NCI-H345 (cell line): ENCODE data around the gene ZNF777.
"Not testable (repeated sequence)": the region's sequence is repeated elsewhere in the genome, so short reads cannot be mapped to it uniquely, and the experiment has no call there.

Source experiments
- DNase-seq: peaks from one replicate; lab custom pipeline; 2025; lab: John Stamatoyannopoulos, UW

Gene ZNF777

DNA sequence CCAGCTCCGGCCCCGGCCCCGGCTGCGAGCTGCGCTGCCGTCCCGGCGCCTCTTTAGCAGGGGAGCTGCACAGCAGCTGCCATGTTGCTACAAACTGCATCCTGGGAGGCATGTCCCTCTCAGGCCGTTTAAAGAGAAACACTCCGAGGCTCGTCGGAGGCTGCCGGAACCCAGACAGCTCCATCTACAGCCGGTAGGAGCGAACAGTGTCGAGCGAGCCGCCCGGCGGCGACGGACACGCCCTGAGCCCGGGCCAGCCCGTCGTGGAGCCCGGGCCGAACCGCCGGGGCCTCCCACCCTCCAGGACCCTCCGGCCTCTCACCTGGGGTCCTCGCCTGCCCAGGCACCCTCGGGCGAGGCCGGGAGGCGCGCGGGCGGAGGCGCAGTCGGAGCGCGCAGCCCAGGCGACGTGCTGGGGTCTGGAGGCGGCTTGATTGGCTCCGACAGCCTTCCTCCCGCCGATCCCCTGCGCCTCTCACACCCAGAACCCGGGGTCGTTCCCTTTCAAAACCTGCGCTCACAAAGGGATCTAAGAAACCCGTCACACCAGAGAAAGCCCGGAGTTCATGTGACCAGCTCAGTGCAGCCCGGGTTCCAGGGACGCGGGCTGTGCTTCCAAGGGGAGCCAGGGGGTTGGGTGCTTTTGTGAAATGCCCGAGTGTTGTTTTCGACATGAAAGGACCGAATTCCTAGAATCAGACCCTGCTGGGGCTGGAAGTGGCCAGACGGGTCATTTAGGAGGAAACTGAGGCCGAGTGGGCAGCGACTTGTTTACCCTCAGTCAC is at the start of gene ZNF777:
Gene ZNF777, minus strand, starts transcription at position 570 of the 785 bp plus-strand sequence. CDS start 5,040 bp downstream, outside the sequence.
- peak; percentile 77 for DNase-seq

DNA sequence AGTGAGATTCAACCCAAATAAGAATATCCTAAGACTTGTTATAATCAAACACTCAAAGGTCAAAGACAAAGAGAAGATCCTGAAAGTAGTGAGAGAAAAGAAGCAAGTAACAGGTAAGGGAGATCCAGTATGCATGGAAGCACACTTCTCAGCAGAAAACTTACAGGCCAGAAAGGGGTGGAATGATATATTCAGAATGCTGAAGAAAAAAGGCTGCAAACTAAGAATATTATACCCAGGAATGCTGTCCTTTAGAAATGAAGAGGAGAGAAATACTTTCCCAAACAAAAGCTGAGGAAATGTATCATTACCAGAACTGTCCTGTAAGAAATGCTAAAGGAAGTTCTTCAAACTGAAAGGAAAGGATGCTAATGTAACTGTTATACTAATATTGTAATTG is 49.4 kb upstream of the ZNF777 start:
- DNase-seq, result no peak

- no peak for DNase-seq
Observed at GRCh38 chr7:149509774-149510173, 48.9 kb upstream of the ZNF777 start.

- DNase-seq, result no peak
Observed at GRCh38 chr7:149505551-149505950, 44.7 kb upstream of the ZNF777 start.

DNA sequence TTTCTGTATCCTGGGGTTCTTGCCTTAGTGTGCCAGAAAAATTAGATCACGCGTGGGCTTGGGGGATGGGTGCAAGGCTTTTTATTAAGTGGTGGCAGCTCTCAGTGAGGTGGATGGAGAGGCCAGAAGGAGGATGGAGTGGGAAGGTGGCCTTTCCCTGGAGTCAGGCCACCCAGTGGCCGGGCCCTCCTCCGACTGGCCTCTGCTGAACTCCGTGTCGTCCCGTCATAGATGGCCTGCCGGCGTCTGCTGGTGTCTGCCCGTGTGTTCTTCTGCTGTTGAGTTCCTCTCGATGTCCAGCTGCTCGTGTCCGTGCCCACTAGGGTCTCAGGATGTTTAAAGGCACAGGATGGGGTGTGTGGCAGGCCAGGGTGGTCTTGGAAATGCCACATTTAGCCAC is 40.8 kb upstream of the ZNF777 start:
- no peak for DNase-seq

DNA sequence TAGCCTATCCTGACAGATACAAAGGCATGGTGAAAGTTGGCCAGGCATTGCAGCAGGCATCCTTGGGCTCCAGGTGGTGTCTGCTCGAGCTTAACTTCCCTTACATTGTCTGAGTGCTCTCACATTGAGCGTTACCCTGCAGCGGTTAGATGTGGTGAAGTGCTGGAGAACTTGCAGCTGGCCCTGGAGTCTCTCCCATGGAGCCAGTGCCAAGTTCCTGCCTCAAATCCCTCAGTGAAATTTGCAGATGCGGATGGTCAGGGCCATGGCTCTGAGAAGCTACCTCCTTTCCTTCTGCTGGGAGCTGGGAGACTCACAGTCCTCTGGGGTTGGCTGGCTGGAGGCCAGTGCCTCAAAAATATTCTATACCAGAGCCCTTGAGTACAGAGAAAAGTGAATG is 40.0 kb upstream of the ZNF777 start:
- no peak for DNase-seq

GRCh38 chr7:149500201-149500600 is 39.3 kb upstream of the ZNF777 start:
- no peak for DNase-seq

DNA sequence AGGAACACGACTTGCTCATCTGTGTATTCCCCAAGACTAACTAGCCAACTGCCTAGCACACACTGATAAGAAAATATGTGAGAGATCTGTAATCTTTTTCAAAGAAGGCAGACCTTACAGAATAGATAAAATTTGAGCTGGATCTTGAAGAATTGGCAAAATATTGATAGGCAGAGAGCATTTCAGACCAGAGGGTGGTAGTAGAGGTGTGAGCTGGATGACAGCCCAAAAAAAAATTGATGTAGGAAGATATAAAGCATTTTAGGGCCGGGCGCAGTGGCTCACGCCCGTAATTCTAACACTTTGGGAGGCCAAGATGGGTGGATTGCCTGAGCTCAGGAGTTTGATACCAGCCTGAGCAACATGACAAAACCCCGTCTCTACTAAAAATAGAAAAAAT is 37.9 kb upstream of the ZNF777 start:
- no peak for DNase-seq

DNA sequence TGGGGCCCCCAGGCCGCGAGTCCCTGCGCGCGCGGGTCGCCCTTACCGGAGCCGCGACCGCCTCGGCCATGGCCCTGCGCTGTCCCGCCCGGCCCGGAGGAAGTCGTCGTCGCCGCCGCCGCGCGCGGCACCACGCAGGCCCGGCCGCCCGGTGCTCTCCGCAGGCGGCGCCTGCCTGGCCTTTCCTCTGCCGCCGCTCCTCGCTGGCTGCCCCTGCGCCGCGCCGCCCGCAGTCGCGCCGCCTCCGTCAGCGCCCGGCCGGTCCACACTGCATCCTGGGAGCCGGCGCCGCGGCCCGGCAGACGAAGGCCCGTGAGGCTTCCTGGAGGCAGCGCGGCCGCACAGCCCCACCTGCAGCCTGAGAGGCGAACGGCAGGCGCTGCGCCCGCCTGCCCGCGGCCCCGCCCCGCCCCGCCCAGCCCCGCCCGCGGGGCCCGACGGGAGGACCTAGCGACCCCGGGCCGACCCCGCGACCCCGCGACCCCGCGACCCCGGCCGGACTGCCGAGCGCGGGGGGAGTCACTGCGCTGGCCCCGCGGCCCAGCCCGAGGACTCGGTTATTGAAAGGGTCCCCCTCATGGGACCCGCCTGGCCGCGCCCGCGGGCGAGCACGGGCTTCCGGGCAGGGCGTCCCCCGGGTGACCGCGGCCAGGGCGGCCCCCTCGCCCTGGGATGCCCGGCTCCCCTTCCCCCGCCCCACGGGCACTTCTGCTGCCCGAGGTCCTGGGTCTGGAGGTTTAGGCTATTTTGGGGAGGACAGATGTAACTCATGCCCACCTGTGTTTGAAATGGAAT is 36.8 kb upstream of the ZNF777 start, which contains the start of gene ZNF746:
Gene ZNF746, minus strand, starts transcription at position 343 of the 795 bp plus-strand sequence. Its CDS starts 273 bp downstream, at position 70.
- DNase-seq, result peak; percentile 79

DNA sequence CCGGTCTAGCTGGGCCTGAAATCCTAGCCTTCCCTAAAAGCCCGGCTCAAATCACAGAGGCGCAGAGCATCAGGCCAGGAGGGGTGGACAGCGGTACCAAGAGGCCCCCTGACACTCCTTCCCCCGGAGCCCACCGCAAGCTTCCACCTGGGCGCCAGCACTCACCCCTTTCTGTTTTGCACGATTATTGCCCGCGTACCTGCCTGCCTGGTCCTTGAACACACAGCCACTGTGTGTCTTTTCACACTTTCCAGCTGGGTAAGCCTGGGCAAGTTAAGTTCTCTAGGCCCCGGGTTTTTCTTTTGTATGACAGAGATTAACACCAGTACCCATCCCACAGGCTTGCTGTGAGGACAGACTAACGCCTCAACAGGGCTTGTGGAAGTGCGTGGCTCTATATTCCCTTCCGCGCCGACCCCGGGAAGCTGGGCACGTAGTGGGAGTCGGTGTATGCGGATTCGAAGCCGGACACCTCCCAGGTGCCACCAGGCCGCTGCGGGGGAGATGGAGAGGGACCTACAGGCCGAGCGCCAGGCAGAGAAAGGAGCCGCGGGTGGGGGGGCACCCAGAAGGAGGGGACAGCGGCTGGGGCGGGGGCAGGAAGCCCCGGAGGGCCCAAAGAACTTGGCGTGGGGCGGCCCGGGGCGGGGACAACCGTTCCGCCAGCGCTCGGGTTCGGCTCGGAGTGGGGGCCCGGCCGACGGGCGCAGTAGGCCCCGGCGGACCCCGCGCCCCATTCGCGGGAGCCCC is 36.0 kb upstream of the ZNF777 start:
- peak; percentile 17 for DNase-seq

DNA sequence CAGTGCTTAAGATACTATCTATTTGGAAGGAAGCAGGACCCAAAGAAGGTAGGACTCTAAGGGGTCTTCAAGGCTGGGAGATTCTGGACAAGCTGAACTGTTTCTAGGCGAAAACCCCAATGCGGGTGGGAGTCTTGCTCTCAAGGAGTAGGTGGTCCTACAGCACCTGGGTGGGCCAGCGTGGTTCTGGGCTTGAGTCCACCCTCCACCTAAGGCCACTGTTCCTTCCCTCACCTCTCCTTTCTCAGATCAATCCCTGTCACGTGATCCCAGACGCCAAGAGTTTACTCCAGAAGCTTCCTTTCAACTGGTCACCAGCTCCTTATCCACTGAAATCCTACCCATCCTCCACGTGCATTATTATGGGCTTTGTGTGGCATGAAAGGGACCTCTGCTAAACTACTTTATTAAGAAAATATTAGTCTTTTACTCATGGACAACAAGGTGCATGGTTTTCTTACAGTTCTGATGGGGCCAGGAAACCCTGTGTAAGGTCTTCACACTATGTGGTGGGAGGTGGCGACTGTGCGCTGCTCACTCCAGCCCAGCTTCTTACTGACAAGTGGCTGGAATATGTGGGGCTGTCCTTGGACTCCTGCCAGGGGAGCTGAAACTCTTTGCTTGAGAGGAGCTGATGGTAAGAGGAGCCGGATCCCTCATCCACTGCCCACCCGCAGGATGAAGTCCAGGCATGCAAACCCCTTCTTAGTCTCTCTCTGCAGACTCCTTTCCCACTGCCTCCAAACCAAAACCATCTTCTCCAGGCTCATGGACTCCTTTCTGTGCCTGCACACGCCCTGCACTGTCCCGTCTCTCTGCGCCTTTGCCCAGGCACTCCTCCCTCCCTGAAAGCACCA is 35.2 kb upstream of the ZNF777 start:
- DNase-seq, result peak; percentile 59

- no peak for DNase-seq
Observed at GRCh38 chr7:149494738-149495368, 34.0 kb upstream of the ZNF777 start.

DNA sequence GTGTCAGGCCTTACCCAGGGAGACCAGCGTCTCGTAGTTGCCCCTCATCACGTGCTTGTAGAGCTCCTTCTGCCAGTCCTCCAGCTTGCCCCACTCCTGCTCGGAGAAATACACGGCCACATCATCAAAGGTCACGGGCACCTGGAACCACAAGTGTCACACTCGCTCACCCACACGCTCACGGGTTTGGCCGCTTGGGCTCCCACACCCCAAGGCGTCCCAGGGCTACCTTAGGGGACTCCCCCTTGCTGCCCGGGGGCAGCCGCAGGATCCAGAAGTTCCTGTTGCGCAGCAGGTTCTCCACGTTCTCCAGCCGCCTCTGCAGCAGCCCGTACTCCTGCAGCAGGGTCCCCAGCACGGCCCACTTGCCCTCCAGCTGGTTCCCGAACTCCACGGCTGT is 33.1 kb upstream of the ZNF777 start:
- not testable (repeated sequence) for DNase-seq

DNA sequence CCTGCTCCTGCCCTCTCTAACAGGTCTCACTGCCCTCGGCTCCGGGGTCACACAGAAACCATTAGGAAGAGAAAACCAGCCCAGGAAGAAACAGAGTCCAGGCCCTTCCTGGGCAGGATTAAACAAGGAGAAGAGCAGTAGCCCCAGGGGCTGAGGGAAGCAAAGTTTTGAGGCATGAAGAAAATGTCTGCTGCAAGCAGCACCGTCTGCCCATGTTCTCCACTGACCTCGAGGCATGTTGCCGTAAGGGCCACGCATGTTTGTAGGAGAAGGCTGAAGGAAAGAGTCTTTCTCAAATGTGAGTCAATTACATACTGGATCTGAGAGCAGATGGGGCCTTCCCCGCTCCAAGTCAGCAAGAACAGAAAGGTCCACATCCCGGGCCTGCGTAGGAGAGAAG is 32.5 kb upstream of the ZNF777 start:
- no peak for DNase-seq

GRCh38 chr7:149490083-149490760 is 29.4 kb upstream of the ZNF777 start:
- DNase-seq, result no peak

GRCh38 chr7:149489391-149490024 is 28.6 kb upstream of the ZNF777 start:
- peak; percentile 9 for DNase-seq

DNA sequence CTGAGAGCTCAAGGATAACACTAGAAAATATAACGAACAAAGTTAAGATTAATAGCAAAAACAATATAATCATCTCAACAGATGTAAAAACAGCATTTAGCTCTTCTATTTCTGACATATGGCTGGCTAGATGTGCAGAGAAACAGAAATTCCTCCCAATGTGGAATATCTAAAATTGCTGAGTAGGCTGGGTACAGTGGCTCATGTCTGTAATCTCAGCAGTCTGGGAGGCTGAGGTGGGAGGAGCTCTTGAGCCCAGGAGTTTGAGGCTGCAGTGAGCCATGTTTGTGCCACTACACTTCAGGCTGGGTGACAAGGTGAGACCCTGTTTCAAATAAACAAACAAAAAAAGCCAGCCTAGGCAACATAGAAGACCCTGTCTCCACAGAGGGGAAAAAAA is 18.7 kb upstream of the ZNF777 start:
- no peak for DNase-seq

- DNase-seq, result no peak
Observed at GRCh38 chr7:149478754-149479153, 17.9 kb upstream of the ZNF777 start.

DNA sequence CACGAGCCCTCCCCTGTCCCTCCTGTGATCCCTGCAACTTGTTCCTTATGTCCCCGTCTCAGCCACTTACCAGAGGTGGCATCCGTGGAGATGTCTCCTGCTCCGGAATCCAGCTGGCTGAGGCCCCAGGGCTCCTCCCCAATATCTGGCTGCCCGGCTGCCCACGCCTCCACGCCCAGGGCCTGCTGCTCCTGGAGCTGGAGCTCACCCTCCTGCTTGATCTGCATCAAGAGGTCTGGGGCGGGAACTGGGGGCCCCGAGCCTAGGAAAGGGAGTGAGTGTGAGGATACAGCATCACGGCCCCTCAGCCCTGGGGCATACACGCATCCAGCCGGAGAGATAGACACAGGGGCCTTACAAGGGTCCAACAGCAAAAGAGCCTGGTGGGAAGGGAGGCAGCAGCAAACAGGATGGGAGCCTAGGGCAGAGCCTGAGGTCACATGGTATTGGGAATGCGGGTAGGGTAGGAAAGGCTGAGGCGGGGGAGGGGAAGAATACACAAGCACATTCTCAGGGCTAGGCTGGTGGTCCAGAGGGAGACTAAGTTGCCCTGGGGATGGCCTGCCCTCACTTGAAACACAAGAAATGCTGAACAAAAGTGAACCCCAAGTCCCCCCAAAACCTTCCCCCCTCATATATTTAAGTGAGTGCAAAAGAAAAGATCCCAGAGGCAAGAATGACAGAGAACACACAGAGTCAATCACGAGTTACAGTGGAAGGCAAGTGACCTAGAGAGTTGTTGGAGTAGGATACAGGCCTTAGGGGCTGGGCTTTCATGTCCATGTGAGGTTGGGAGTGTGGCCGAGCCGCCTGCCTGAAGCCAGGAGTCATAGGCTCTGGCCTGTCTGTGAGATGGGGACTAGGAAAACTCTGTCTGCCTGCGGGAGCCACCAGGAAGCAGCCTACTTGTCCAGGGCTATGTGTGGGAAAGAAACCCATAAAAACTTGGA is 16.9 kb upstream of the ZNF777 start:
- no peak for DNase-seq
